Kidney glomerular epithelial cell (primary cell): Measurements from ENCODE around the gene PDE4B.
"Not testable (repeated sequence)": the region's sequence is repeated elsewhere in the genome, so short reads cannot be mapped to it uniquely, and the experiment has no call there.

Experiments used
- DNase-seq: peaks from one replicate; lab custom pipeline; 2025; lab: John Stamatoyannopoulos, UW

The PDE4B gene

GRCh38 chr1:66312271-66312990 lies 519.7 kb downstream of the PDE4B start:
- DNase-seq, result no peak

DNA sequence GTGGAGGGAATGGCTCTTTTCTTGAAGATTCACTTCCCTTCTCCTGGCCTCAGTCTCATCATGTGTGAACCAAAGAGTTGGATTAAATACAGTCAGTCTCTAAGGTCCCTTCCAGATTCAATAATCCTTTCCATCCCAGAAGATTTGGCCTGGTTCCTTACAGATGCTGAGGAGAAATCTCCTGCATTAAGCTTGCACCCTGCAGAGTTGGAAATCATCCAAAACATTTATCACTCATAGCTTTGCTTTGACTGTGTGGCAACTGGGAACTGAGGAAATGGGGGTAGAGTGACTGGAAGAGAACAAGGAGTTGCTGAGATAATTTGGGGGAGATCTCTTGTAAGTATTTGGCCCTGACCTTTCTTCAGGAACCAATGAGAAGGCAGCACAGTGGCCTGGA lies 520.7 kb downstream of the PDE4B start:
- DNase-seq, result no peak

DNA sequence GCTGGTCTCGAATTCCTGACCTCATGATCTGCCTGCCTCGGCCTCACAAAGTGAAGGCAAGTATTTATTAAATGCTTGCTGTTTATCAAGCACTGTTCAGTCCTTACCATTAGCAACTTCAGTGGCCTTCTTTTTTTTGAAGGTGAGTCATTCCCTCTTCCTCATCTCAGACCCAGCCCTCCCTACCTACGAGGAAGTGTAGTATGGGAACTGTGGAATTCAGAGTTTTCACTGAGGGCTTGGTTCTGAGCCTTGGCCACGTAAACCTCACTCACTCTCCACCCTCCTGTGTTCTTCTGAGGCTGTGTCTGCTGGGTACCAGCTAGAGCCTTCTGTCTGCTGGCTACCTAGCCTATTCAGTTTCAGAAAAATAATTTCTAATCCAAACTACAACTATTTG lies 523.0 kb downstream of the PDE4B start:
- no peak for DNase-seq

DNA sequence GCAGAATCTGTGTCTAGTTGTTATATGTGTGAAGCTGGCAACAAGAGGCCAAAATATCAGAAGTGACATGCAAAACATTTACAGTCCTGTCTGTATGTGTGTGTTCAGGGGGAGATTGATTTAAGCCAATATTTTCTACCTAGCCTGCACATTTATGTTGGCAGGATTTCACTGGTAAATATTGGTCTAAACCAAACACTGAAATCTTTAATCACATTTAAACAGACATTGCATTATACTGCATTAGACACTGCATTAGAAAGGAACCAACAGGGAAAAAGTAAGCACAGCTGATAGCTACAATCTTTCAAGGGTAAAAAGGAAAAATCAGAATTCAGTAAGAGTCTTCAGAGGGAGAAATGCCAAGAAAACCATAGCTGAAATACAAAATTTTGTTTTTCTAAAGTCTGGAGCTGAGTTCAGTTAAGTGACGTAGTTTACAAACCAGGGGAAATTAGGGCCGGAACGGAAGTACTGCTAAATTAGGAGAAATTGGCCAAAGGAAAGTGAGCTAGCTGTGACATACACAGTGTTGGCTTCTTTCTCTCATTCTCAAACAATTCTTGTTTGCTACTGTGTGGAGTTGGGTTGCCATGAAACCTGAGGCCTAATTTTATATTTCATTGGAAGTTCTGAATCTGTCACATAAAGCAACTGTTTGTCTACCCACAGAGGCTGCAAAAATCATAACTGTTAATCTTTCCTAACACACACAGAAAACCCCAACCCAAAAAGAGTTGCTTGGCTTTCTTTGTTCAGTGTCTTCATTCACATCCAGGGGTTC lies 524.0 kb downstream of the PDE4B start:
- no peak for DNase-seq

- no peak for DNase-seq
These were observed 524.5 kb downstream of the PDE4B start for GRCh38 chr1:66317248-66317515.

GRCh38 chr1:66320231-66320630 lies 527.5 kb downstream of the PDE4B start:
- no peak for DNase-seq

GRCh38 chr1:66322462-66322861 lies 529.8 kb downstream of the PDE4B start:
- DNase-seq, result not testable (repeated sequence)

- no peak for DNase-seq
These were observed 531.4 kb downstream of the PDE4B start for GRCh38 chr1:66323958-66324625.

DNA sequence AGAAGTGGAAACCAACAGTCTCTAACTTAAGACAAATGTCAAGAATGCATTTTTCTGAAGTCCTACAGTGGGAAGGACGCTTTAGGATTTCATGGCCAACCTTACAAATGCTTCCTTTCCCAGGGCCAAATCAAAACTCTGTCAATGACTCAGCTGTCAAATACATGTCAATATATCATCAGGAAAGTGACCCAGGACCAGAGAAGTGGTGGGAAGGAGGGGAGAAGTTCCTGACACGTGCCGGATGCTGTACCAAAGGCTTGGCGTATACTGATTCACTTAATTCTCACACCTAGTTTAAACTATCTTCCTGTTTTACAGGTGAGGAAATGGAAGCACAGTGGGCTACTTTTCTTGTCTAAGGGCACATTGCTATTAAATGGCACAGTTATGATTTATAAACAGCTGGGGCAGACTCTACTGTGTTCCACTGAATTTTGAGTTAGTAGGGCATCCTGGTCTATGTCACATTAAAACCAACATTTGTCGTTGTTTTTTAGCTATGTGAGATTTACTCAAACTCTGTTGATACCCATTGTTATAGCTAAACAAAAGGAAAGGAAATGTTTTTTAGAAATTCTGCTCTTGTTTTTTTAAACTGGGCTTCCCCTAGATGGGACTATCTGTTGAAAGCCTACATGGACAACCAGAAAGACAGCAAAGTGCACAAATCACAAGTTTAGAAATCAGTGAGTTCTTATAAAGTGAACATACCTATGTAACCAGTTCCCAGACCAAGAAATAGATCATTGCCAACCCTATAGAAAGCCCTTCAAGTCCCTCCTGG lies 533.1 kb downstream of the PDE4B start:
- no peak for DNase-seq

GRCh38 chr1:66326867-66327266 lies 534.2 kb downstream of the PDE4B start:
- no peak for DNase-seq

GRCh38 chr1:66327588-66327987 lies 534.9 kb downstream of the PDE4B start:
- DNase-seq, result no peak

DNA sequence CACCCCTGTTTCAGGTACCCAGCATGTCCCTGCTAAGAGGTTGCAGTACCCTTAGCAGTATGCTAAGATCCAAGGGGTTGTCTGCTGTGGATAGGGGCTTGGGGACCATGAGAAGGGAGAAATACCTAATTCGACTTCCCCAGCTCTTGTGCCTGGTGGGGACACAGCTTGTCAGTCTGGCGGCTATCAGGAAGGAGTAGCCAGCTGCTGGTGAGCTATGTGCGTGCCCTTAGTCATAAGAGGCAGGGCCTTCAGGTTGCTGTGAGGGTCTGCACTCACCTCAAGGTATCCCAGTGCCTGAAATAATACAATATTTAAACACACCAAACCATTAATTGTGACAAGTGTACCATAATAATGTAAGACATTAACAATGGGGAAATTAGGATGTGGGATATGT lies 536.2 kb downstream of the PDE4B start:
- no peak for DNase-seq

DNA sequence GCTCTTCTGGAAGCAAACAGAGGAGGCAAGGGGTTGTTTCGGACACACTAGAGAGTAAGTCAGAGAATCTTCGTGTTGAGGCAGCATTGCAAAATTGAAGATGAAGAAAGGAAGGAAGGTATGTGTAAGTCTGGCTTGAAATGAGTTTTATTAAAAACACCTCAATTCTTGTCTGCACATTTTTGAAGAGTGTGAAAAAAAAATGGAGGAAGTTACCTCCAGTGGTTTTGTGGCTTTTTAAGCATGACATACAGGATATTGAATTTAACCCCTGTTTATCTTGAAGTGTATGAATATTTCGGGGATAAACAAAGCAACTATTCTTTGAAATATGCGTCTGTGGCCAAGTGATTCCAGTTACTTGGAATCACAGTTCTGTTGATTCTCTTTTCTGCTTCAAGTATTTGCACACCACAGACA lies 538.0 kb downstream of the PDE4B start:
- peak; percentile 9 for DNase-seq

- peak; percentile 59 for DNase-seq
These were observed 539.2 kb downstream of the PDE4B start for GRCh38 chr1:66331658-66332547.

- DNase-seq, result no peak
These were observed 539.8 kb downstream of the PDE4B start for GRCh38 chr1:66332548-66332901.

GRCh38 chr1:66333466-66334199 lies 540.9 kb downstream of the PDE4B start:
- DNase-seq, result no peak

- DNase-seq, result no peak
These were observed 541.6 kb downstream of the PDE4B start for GRCh38 chr1:66334318-66334717.

- DNase-seq, result no peak
These were observed 542.4 kb downstream of the PDE4B start for GRCh38 chr1:66335125-66335524.

DNA sequence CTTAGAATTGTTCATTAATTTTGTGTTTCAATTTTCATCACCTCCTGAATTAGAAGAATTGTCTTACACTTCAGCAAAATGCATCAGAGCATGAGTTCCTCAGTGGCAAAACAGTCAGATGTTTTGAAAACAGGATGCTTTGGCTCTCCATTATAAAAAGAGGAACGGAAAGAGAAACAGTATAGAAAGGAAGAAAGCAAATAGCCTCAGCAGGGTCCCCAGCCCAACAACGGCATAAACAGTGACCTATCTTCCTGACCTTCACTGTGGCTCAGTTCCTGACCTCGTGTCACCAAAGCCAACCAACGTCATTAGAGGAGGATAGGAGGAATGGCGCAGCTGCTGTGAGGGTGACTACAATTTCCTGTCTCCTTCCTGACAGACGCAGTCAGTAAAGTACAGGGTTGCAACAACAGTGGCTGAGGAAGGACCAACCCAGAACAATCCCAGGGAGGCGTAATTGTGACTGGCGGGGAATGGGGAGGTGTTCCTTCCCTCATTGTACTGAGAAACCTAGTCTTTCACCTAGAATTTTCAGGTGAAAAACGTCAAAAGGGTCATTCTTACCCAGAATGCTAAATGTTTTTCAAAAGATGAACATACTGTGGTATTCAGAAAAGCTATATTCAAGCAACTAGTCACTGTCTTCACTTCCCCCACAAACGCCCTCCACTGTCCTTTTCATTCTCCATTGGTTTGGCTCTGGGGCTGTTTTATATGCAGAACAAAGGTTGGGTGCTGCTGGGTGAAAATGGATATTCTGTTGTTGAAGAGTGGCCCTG lies 543.4 kb downstream of the PDE4B start:
- DNase-seq, result no peak

- DNase-seq, result no peak
These were observed 543.9 kb downstream of the PDE4B start for GRCh38 chr1:66336641-66336990.
